PFSK-1 (cell line): ENCODE results near the gene RNF19B.

Experiments used
- FOXP2 ChIP-seq: optimal IDR thresholded peaks from 2 replicates; pipeline ENCODE3; 2011; ENCODE audit warnings: borderline replicate concordance, control low read depth, inconsistent platforms; ENCODE audit not compliant: insufficient read depth; ENCODE audit errors: extremely low read length, extremely low read depth
- REST ChIP-seq, 2 experiments: IDR thresholded peaks; 2 replicates each; pipeline versions ENCODE4 v1.6.1 to v1.8.0; 2011 to 2012; ENCODE audit warnings: low read depth in 2 of 2, low read length in 2 of 2, control low read depth in 1 of 2, inconsistent platforms in 1 of 2, mild to moderate bottlenecking in 1 of 2, moderate library complexity in 1 of 2; ENCODE audit not compliant: insufficient read depth in 1 of 2
- SIN3A ChIP-seq: IDR thresholded peaks from 2 replicates; pipeline ENCODE4 v1.6.1; 2012; ENCODE audit warnings: mild to moderate bottlenecking, low read length, moderate library complexity, borderline replicate concordance; ENCODE audit not compliant: insufficient read depth

- no peak for TF ChIP-seq REST (IDR thresholded peaks at IDR 0.05; ENCODE audit: insufficient read depth in 1 of 2, low read depth in 2 of 2, low read length in 2 of 2)
- TF ChIP-seq SIN3A = no peak
- TF ChIP-seq FOXP2 = no peak
Observed at GRCh38 chr1:32900371-32900955, 64.1 kb downstream of the RNF19B start.
